ENCODE results near the gene EHMT1.

Gene EHMT1

DNA sequence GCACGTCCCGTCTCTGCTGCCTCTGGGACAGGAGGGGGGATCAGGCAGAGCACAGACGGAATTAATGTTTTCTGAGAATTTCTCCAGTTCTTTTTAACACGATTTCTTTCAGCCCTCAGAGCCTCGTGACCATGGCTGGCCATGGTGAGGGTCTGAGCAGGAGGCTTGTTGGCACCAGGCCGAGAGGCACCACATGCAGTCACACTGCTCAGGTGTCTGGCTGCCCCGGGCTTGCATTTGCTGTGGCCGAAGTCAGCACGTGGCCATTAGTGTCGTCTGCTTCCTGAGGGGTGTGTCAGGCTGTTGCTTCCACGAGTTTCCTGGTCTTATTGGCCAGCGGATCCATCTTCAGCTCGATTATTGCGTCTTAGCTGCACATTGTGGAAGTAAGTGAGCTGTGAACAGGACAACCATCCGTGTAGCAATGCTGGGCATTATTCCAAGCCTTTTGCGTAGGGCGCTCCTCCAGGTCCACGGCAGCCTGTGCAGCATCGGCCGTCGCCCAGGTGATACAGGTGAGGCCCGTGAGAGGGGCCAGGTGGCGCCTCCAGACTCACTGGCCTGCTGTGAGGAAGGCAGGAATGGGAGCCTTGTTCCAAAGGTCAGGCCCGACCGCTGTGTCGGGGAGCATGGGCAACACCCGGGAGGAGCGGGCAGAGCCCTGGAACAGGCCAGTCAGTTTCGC is 144.6 kb downstream of the EHMT1 start:
- no peak for ATAC-seq
- TF ChIP-seq ZFP3 (CRISPR knock-in tag; IDR thresholded peaks at IDR 0.05) (no peak), OSR1 (CRISPR knock-in tag; IDR thresholded peaks at IDR 0.05) (no peak), TCF4 (CRISPR knock-in tag; IDR thresholded peaks at IDR 0.05; ENCODE audit: borderline replicate concordance) (no peak), BACH2 (CRISPR knock-in tag; IDR thresholded peaks at IDR 0.05; ENCODE audit: borderline replicate concordance) (no peak), CSDC2 (CRISPR knock-in tag; IDR thresholded peaks at IDR 0.05) (no peak), SNAI2 (CRISPR knock-in tag; IDR thresholded peaks at IDR 0.05) (no peak), ZC3H10 (CRISPR knock-in tag; IDR thresholded peaks at IDR 0.05) (no peak), ISL1 (CRISPR knock-in tag; IDR thresholded peaks at IDR 0.05) (no peak), ZFP30 (CRISPR knock-in tag; IDR thresholded peaks at IDR 0.05) (no peak), ARNTL (CRISPR knock-in tag; IDR thresholded peaks at IDR 0.05; ENCODE audit: borderline replicate concordance, low read depth) (no peak), GLIS3 (CRISPR knock-in tag; IDR thresholded peaks at IDR 0.05) (no peak), ESRRG (CRISPR knock-in tag; IDR thresholded peaks at IDR 0.05) (no peak), RARB (CRISPR knock-in tag; IDR thresholded peaks at IDR 0.05) (no peak)
- TF ChIP-seq, protein P1, sequence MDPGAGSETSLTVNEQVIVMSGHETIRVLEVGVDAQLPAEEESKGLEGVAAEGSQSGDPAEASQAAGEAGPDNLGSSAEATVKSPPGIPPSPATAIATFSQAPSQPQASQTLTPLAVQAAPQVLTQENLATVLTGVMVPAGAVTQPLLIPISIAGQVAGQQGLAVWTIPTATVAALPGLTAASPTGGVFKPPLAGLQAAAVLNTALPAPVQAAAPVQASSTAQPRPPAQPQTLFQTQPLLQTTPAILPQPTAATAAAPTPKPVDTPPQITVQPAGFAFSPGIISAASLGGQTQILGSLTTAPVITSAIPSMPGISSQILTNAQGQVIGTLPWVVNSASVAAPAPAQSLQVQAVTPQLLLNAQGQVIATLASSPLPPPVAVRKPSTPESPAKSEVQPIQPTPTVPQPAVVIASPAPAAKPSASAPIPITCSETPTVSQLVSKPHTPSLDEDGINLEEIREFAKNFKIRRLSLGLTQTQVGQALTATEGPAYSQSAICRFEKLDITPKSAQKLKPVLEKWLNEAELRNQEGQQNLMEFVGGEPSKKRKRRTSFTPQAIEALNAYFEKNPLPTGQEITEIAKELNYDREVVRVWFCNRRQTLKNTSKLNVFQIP (CRISPR knock-in tag; IDR thresholded peaks at IDR 0.05; ENCODE audit: borderline replicate concordance, low read depth) = no peak
- TF ChIP-seq, protein P2, sequence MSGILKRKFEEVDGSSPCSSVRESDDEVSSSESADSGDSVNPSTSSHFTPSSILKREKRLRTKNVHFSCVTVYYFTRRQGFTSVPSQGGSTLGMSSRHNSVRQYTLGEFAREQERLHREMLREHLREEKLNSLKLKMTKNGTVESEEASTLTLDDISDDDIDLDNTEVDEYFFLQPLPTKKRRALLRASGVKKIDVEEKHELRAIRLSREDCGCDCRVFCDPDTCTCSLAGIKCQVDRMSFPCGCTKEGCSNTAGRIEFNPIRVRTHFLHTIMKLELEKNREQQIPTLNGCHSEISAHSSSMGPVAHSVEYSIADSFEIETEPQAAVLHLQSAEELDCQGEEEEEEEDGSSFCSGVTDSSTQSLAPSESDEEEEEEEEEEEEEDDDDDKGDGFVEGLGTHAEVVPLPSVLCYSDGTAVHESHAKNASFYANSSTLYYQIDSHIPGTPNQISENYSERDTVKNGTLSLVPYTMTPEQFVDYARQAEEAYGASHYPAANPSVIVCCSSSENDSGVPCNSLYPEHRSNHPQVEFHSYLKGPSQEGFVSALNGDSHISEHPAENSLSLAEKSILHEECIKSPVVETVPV (CRISPR knock-in tag; IDR thresholded peaks at IDR 0.05) = no peak
- TF ChIP-seq, protein P3, sequence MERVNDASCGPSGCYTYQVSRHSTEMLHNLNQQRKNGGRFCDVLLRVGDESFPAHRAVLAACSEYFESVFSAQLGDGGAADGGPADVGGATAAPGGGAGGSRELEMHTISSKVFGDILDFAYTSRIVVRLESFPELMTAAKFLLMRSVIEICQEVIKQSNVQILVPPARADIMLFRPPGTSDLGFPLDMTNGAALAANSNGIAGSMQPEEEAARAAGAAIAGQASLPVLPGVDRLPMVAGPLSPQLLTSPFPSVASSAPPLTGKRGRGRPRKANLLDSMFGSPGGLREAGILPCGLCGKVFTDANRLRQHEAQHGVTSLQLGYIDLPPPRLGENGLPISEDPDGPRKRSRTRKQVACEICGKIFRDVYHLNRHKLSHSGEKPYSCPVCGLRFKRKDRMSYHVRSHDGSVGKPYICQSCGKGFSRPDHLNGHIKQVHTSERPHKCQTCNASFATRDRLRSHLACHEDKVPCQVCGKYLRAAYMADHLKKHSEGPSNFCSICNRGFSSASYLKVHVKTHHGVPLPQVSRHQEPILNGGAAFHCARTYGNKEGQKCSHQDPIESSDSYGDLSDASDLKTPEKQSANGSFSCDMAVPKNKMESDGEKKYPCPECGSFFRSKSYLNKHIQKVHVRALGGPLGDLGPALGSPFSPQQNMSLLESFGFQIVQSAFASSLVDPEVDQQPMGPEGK (CRISPR knock-in tag; IDR thresholded peaks at IDR 0.05; ENCODE audit: borderline replicate concordance) = no peak

DNA sequence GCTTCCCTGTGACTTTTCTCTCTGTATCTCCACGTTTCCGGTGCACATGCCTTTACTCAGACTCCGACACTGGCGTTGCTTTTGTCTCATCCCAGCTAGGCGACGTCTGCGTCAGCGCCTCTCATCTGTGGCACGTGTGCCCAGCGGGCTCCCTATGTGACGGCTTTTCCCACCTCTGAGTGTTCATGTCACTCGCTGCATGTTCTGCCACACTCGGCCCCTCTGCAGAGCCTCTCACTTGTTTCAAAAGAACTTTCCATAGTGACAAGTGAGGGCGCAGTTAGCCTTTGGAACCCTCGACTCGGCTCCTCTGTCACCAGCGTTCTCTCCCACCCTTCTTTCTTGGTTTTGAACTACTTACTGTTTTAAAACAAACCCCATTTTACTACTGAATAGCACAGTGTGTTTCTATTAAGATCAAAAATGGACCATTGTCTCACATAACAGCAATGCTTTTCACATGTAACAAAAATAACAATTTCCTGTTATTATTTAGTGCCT is 145.4 kb downstream of the EHMT1 start:
- no peak for TF ChIP-seq ZNF565 (CRISPR knock-in tag; conservative IDR thresholded peaks at IDR 0.05; ENCODE audit: low read depth)
- TF ChIP-seq ZFP3 (CRISPR knock-in tag; IDR thresholded peaks at IDR 0.05) = no peak
- TF ChIP-seq OSR1 (CRISPR knock-in tag; IDR thresholded peaks at IDR 0.05) = no peak
- no peak for TF ChIP-seq ZNF8 (CRISPR knock-in tag; IDR thresholded peaks at IDR 0.05)
- no peak for TF ChIP-seq ISL1 (CRISPR knock-in tag; IDR thresholded peaks at IDR 0.05)
- TF ChIP-seq, protein P4, sequence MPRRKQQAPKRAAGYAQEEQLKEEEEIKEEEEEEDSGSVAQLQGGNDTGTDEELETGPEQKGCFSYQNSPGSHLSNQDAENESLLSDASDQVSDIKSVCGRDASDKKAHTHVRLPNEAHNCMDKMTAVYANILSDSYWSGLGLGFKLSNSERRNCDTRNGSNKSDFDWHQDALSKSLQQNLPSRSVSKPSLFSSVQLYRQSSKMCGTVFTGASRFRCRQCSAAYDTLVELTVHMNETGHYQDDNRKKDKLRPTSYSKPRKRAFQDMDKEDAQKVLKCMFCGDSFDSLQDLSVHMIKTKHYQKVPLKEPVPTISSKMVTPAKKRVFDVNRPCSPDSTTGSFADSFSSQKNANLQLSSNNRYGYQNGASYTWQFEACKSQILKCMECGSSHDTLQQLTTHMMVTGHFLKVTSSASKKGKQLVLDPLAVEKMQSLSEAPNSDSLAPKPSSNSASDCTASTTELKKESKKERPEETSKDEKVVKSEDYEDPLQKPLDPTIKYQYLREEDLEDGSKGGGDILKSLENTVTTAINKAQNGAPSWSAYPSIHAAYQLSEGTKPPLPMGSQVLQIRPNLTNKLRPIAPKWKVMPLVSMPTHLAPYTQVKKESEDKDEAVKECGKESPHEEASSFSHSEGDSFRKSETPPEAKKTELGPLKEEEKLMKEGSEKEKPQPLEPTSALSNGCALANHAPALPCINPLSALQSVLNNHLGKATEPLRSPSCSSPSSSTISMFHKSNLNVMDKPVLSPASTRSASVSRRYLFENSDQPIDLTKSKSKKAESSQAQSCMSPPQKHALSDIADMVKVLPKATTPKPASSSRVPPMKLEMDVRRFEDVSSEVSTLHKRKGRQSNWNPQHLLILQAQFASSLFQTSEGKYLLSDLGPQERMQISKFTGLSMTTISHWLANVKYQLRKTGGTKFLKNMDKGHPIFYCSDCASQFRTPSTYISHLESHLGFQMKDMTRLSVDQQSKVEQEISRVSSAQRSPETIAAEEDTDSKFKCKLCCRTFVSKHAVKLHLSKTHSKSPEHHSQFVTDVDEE (CRISPR knock-in tag; IDR thresholded peaks at IDR 0.05) = no peak
- TF ChIP-seq ZC3H10 (CRISPR knock-in tag; IDR thresholded peaks at IDR 0.05) = no peak
- TF ChIP-seq, protein P1 (CRISPR knock-in tag; IDR thresholded peaks at IDR 0.05; ENCODE audit: borderline replicate concordance, low read depth) = no peak
- no peak for TF ChIP-seq CSDC2 (CRISPR knock-in tag; IDR thresholded peaks at IDR 0.05)
- TF ChIP-seq, protein P3 (CRISPR knock-in tag; IDR thresholded peaks at IDR 0.05; ENCODE audit: borderline replicate concordance) = no peak
- no peak for TF ChIP-seq TCF4 (CRISPR knock-in tag; IDR thresholded peaks at IDR 0.05; ENCODE audit: borderline replicate concordance)
- TF ChIP-seq ARNTL (CRISPR knock-in tag; IDR thresholded peaks at IDR 0.05; ENCODE audit: borderline replicate concordance, low read depth) = no peak
- no peak for TF ChIP-seq BACH2 (CRISPR knock-in tag; IDR thresholded peaks at IDR 0.05; ENCODE audit: borderline replicate concordance)
- TF ChIP-seq SNAI2 (CRISPR knock-in tag; IDR thresholded peaks at IDR 0.05) = no peak
- TF ChIP-seq GLIS3 (CRISPR knock-in tag; IDR thresholded peaks at IDR 0.05) = no peak
- ATAC-seq = no peak
